CD4-positive, alpha-beta T cell (primary cell): ENCODE results near the gene NTRK2. TPM values are rescaled to one million over a fixed set of nuclear protein-coding genes. Genes with fewer than 3 reads are reported as not detected.

ENCODE experiments used
- ATAC-seq: fragments of 200-7000 bp; cut with Tn5 transposase; one replicate; pipeline ENCODE4 v1.10.0; 2022; ENCODE audit warnings: mild to moderate bottlenecking; ENCODE audit not compliant: poor library complexity
- CTCF ChIA-PET: fragments of 350-600 bp; sonication (Branson Sonifier 250); formaldehyde crosslinking; loops from one replicate; lab custom pipeline; 2021; ENCODE audit warnings: antibody characterized with exemption, inconsistent platforms; lab: Charles Lee
- POLR2A ChIA-PET: fragments of 350-600 bp; sonication (Branson Sonifier 250); formaldehyde crosslinking; loops from one replicate; lab custom pipeline; 2021; ENCODE audit warnings: antibody characterized with exemption, inconsistent platforms; lab: Charles Lee
- DNase-seq, 14 experiments: peaks; one replicate each; pipeline ENCODE4 v3.0.0-alpha.2; 2013 to 2020; ENCODE audit warnings: mixed read lengths in 2 of 14
- H3K27ac ChIP-seq, 2 donors: one replicate each; pipeline versions ENCODE4 v1.5.1 to v1.7.0; 2013; ENCODE audit warnings: low read length in 2 of 2, low read depth in 1 of 2, mild to moderate bottlenecking in 1 of 2
- H3K27me3 ChIP-seq, 2 experiments: 1 replicate in 1 of 2; 2 replicates in 1 of 2; pipeline versions ENCODE4 v1.6.1 to v1.7.0; 2013; ENCODE audit warnings: low read length in 2 of 2, control low read depth in 1 of 2, mild to moderate bottlenecking in 1 of 2, moderate library complexity in 1 of 2; ENCODE audit not compliant: insufficient read depth in 2 of 2, control insufficient read depth in 1 of 2
- H3K36me3 ChIP-seq: one replicate; pipeline ENCODE4 v1.6.1; 2013; ENCODE audit warnings: low read length, control low read depth; ENCODE audit not compliant: insufficient read depth
- H3K4me1 ChIP-seq: one replicate; pipeline ENCODE4 v1.6.1; 2013; ENCODE audit warnings: low read length, control low read depth; ENCODE audit not compliant: insufficient read depth
- H3K4me3 ChIP-seq: one replicate; pipeline ENCODE4 v1.5.1; 2013; ENCODE audit warnings: mild to moderate bottlenecking, low read length, moderate library complexity
- H3K9me3 ChIP-seq, 2 experiments: 1 replicate in 1 of 2; 2 replicates in 1 of 2; pipeline versions ENCODE4 v1.6.1 to v1.7.0; 2013; ENCODE audit warnings: low read length in 2 of 2, mild to moderate bottlenecking in 2 of 2, control low read depth in 1 of 2, moderate library complexity in 1 of 2; ENCODE audit not compliant: control insufficient read depth in 1 of 2, insufficient read depth in 1 of 2
- H3K27ac Mint-ChIP-seq: one replicate; pipeline ENCODE4 v1.8.0; 2020; ENCODE audit warnings: mixed read lengths
- H3K27me3 Mint-ChIP-seq: one replicate; pipeline ENCODE4 v1.8.0; 2021; ENCODE audit warnings: mixed read lengths
- H3K36me3 Mint-ChIP-seq: one replicate; pipeline ENCODE4 v1.8.0; 2021; ENCODE audit warnings: low read depth, mixed read lengths
- H3K4me1 Mint-ChIP-seq: one replicate; pipeline ENCODE4 v1.8.0; 2021; ENCODE audit warnings: low read depth, mixed read lengths
- H3K4me3 Mint-ChIP-seq: one replicate; pipeline ENCODE4 v1.8.0; 2020; ENCODE audit warnings: mild to moderate bottlenecking, mixed read lengths
- H3K9me3 Mint-ChIP-seq: one replicate; pipeline ENCODE4 v1.8.0; 2020; ENCODE audit warnings: mixed read lengths
- CTCF ChIP-seq: fragments of 200-600 bp; IDR thresholded peaks from one replicate; pipeline ENCODE4 v1.8.0; 2022; ENCODE audit warnings: antibody characterized with exemption, mild to moderate bottlenecking
- intact Hi-C, 2 experiments: fragments of 100-400 bp; cut with DNase I in 1 of 2; cut with micrococcal nuclease in 1 of 2; formaldehyde crosslinking; loops; one replicate each; pipeline versions ENCODE4 v1.15.1 to v1.9.0; 2023 to 2025; cut with DNase I, micrococcal nuclease
- total RNA-seq, 174 experiments: library from RNA in 2 of 174; stranded (reverse) in 2 of 174; gene quantifications; one replicate each; pipeline ENCODE4 v1.2.3 and lab custom pipeline; 2021 to 2026

The NTRK2 gene
- total RNA-seq, 2 experiments from 2014 or later, result 0.06 to 0.14 TPM

- Mint-ChIP-seq H3K36me3 (no peaks in the 10 kb centered on the region), H3K4me3 (no peak overlapping the region), H3K27ac (no peak overlapping the region), H3K4me1 (no peaks in the 10 kb centered on the region), H3K27me3 (peaks cover 5% of the 10 kb centered on the region), H3K9me3 (no peaks in the 10 kb centered on the region)
- H3K4me1 ChIP-seq, result no peaks in the 10 kb centered on the region
- CTCF ChIA-PET, result no interaction called here
- H3K9me3 ChIP-seq, result no peaks in the 10 kb centered on the region
- no peaks in the 10 kb centered on the region for H3K27me3 ChIP-seq
- H3K27ac ChIP-seq, result no peak overlapping the region
- intact Hi-C loops, result no loop called here
- DNase-seq, result no peak
- no peak for TF ChIP-seq CTCF
- POLR2A ChIA-PET, result no interaction called here
- H3K4me3 ChIP-seq, result no peak overlapping the region
- no peaks in the 10 kb centered on the region for H3K36me3 ChIP-seq
- no peak for ATAC-seq
Measured at GRCh38 chr9:84899326-84899725, 229.8 kb downstream of the NTRK2 start.

GRCh38 chr9:84900421-84900820, 230.9 kb downstream of the NTRK2 start:
- Histone ChIP-seq H3K36me3 (no peaks in the 10 kb centered on the region), H3K27ac (no peak overlapping the region), H3K4me3 (no peak overlapping the region), H3K27me3 (no peaks in the 10 kb centered on the region), H3K4me1 (no peaks in the 10 kb centered on the region), H3K9me3 (no peaks in the 10 kb centered on the region)
- H3K27ac Mint-ChIP-seq, result no peak overlapping the region
- ChIA-PET CTCF (no interaction called here), POLR2A (no interaction called here)
- no peaks in the 10 kb centered on the region for H3K36me3 Mint-ChIP-seq
- peaks cover 5% of the 10 kb centered on the region for H3K27me3 Mint-ChIP-seq
- no peak for ATAC-seq
- H3K4me3 Mint-ChIP-seq, result no peak overlapping the region
- no peak for TF ChIP-seq CTCF
- intact Hi-C loops, result no loop called here
- no peaks in the 10 kb centered on the region for H3K4me1 Mint-ChIP-seq
- H3K9me3 Mint-ChIP-seq, result no peaks in the 10 kb centered on the region
- DNase-seq, result no peak

- H3K27ac Mint-ChIP-seq, result no peak overlapping the region
- no peaks in the 10 kb centered on the region for H3K36me3 ChIP-seq
- no peak overlapping the region for H3K4me3 ChIP-seq
- ChIA-PET POLR2A (no interaction called here), CTCF (no interaction called here)
- H3K4me3 Mint-ChIP-seq, result no peak overlapping the region
- DNase-seq (no peak), ATAC-seq (no peak)
- no peaks in the 10 kb centered on the region for H3K4me1 ChIP-seq
- peaks cover 13% of the 10 kb centered on the region for H3K27me3 Mint-ChIP-seq
- no peaks in the 10 kb centered on the region for H3K9me3 Mint-ChIP-seq
- H3K4me1 Mint-ChIP-seq, result no peaks in the 10 kb centered on the region
- no peaks in the 10 kb centered on the region for H3K36me3 Mint-ChIP-seq
- intact Hi-C loops, result no loop called here
- H3K27me3 ChIP-seq, result no peaks in the 10 kb centered on the region
- no peak overlapping the region for H3K27ac ChIP-seq
- no peak for TF ChIP-seq CTCF
- H3K9me3 ChIP-seq, result no peaks in the 10 kb centered on the region
Measured at GRCh38 chr9:84903963-84904362, 234.4 kb downstream of the NTRK2 start.
